ENCODE data around the gene PLSCR2. TPM values are rescaled to one million over a fixed set of nuclear protein-coding genes. Genes with fewer than 3 reads are reported as not detected.

The PLSCR2 gene
- total and polyA plus RNA-seq, 10 of the 15 experiments (the other 5 are each of a cell fraction or from before 2014, with no cell fraction given), result not detected

DNA sequence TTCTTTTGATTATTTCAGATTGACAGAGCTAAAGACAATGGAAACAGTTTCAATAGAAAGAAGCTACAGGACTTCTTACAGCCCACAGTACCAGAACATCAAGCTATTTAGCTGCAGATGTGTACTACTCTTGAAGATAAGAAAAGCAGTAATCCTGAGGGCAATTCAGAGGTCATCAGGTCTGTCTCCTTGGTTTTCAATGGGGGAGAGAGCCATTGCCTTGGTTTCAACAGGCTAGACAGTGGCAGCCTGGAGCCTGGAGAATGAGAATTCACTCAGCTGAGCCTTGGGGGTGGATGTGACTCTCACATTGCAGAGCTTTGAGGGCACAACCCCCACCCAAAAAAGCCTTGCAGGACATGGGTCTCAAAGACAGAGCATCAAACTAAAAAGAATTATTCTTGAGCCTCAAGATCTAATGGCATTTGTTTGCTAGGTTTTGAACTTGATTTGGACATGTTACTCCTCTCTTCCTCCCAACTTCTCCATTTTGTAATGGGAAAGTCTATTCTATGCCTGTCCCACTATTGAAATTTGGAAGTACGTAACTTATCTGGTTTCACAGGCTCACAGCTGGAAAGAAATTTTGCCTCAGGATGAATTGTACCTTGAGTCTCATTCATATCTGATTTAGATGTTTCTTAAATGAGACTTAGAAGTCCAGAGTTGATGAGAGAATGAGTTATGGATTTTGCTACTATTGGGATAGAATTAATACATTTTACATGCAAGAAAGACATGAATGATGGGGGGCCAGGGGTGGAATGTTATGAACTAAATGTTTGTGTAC, 38.2 kb upstream of the PLSCR2 start (continued):
- no peak for TF ChIP-seq ATF3 (IDR thresholded peaks at IDR 0.05; ENCODE audit: borderline replicate concordance, extremely low read depth, low read depth, low read length)
- TF ChIP-seq, protein P1, sequence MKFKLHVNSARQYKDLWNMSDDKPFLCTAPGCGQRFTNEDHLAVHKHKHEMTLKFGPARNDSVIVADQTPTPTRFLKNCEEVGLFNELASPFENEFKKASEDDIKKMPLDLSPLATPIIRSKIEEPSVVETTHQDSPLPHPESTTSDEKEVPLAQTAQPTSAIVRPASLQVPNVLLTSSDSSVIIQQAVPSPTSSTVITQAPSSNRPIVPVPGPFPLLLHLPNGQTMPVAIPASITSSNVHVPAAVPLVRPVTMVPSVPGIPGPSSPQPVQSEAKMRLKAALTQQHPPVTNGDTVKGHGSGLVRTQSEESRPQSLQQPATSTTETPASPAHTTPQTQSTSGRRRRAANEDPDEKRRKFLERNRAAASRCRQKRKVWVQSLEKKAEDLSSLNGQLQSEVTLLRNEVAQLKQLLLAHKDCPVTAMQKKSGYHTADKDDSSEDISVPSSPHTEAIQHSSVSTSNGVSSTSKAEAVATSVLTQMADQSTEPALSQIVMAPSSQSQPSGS (IDR thresholded peaks at IDR 0.05; ENCODE audit: low read length), result no peak

GRCh38 chr3:146505516-146505915, 36.2 kb upstream of the PLSCR2 start:
- ATAC-seq (no peak), DNase-seq (ENCODE audit: low read depth, low spot score) (no peak), FAIRE-seq (no peak)
- Histone ChIP-seq H3K9me3 (replicated peaks; ENCODE audit: control insufficient read depth, insufficient read depth, low read length) (no peaks in the 10 kb centered on the region), H3K4me2 (ENCODE audit: control insufficient read depth, insufficient read depth) (no peak overlapping the region), H3K36me3 (ENCODE audit: control insufficient read depth in 2 of 2, insufficient read depth in 2 of 2, low read length in 1 of 2) (no peaks in the 10 kb centered on the region), H3K4me3 (no peak overlapping the region), H3K4me1 (ENCODE audit: control insufficient read depth, insufficient read depth, low read length) (peaks cover 6% of the 10 kb centered on the region; the same call in 1 of the 2 replicates), H4K20me1 (ENCODE audit: control insufficient read depth, insufficient read depth) (no peaks in the 10 kb centered on the region), H2AFZ (ENCODE audit: control insufficient read depth, low read depth, low read length) (no peak overlapping the region), H3K9ac (ENCODE audit: control insufficient read depth, insufficient read depth, low read length) (no peak overlapping the region), H3K27me3 (replicated peaks in 1 of 2; ENCODE audit: control insufficient read depth in 2 of 2, insufficient read depth in 2 of 2, low read length in 1 of 2) (no peaks in the 10 kb centered on the region), H3K79me2 (ENCODE audit: control insufficient read depth, insufficient read depth, low read length) (no peaks in the 10 kb centered on the region), H3K27ac (ENCODE audit: control insufficient read depth, insufficient read depth) (no peak overlapping the region)
- WGBS (ENCODE audit: insufficient coverage, insufficient replicate concordance, low lambda C conversion rate, missing lambda C conversion rate), result 94% methylated on average over 1 of the region's 1 CpG
- RAD21 ChIA-PET (ENCODE audit: unreplicated experiment), result no interaction called here
- POLR2A ChIA-PET, result no interaction called here
- SMC1A ChIA-PET (ENCODE audit: uncharacterized antibody, unreplicated experiment), result interaction anchor here (0.7 to 0.9 kb wide), 2 partner anchors 11 to 27 kb away, joined by 3 to 4 read pairs; no protein-coding TSS in a partner anchor
- CTCF ChIA-PET, result interaction anchor here (0.9 to 1.4 kb wide), 3 partner anchors 13 to 37 kb away, joined by 3 to 5 read pairs (median 4); no protein-coding TSS in a partner anchor
- BruUV-seq (replicated peaks), result no TSS peak
- intact Hi-C loops (cut with micrococcal nuclease; ENCODE audit: unreplicated experiment), result no loop called here
- in situ Hi-C loops (cut with MboI), result no loop called here
- TF ChIP-seq CTCF (IDR thresholded peaks at IDR 0.05 in 2 of 3, conservative IDR thresholded peaks at IDR 0.05 in 1 of 3; ENCODE audit: control insufficient read depth in 2 of 3, extremely low read depth in 1 of 3, insufficient read depth in 1 of 3, low read depth in 3 of 3, low read length in 3 of 3), result no peak
- no peak for TF ChIP-seq LARP7 (IDR thresholded peaks at IDR 0.05)
- TF ChIP-seq ZNF622 (IDR thresholded peaks at IDR 0.05), result no peak
- no peak for TF ChIP-seq ESRRA (IDR thresholded peaks at IDR 0.05; ENCODE audit: low read length)
- no peak for TF ChIP-seq EZH2 (IDR thresholded peaks at IDR 0.05; ENCODE audit: borderline replicate concordance, control insufficient read depth, low read depth, low read length)
- TF ChIP-seq IKZF2 (IDR thresholded peaks at IDR 0.05), result no peak
- no peak for TF ChIP-seq HCFC1 (IDR thresholded peaks at IDR 0.05; ENCODE audit: low read length)
- no peak for TF ChIP-seq HDAC2 (IDR thresholded peaks at IDR 0.05)
- no peak for TF ChIP-seq CUX1 (IDR thresholded peaks at IDR 0.05; ENCODE audit: insufficient replicate concordance, low read depth, low read length)

All from GM12878 (cell line).